SK-N-SH (cell line): ENCODE measurements around the gene MET. TPM values are rescaled to one million over a fixed set of nuclear protein-coding genes. Genes with fewer than 3 reads are reported as not detected.

Experiments used
- CTCF ChIA-PET: fragments of 300-600, 350-600 bp; formaldehyde crosslinking; extraction: SDS; loops from one replicate; lab custom pipeline; 2021; lab: Yijun Ruan, JAX
- POLR2A ChIA-PET: fragments of 350-600 bp; sonication (Branson Sonifier 250); formaldehyde crosslinking; extraction: SDS; loops from one replicate; lab custom pipeline; 2020; ENCODE audit warnings: antibody characterized with exemption, inconsistent platforms; lab: Yijun Ruan, JAX
- DNase-seq: peaks from one replicate; pipeline ENCODE4 v3.0.0; 2012
- H2AFZ ChIP-seq: fragments of 200-600 bp; sonication (generic); 2 replicates; pipeline ENCODE4 v1.8.1; 2016; ENCODE audit warnings: antibody characterized with exemption, mild to moderate bottlenecking, low read depth
- H3F3A ChIP-seq: fragments of 200-600 bp; sonication (generic); replicated peaks from 2 replicates; pipeline ENCODE3; 2016; ENCODE audit warnings: antibody characterized with exemption, mild to moderate bottlenecking; ENCODE audit not compliant: insufficient read depth
- H3K27ac ChIP-seq, 2 experiments: fragments of 200-500 bp in 1 of 2; fragments of 200-600 bp in 1 of 2; sonication (Bioruptor generic) in 1 of 2; sonication (generic), shearing (Covaris generic) in 1 of 2; 2 replicates each; pipeline versions ENCODE4 v1.5.1 to v1.6.1; 2014 to 2016; ENCODE audit warnings: low read depth in 2 of 2, inconsistent platforms in 1 of 2, low read length in 1 of 2, mild to moderate bottlenecking in 1 of 2, mixed read lengths in 1 of 2
- H3K27me3 ChIP-seq: fragments of 200-600 bp; sonication (generic), shearing (Covaris generic); 2 replicates; pipeline ENCODE4 v1.6.1; 2016; ENCODE audit warnings: mixed run types; ENCODE audit not compliant: insufficient read depth
- H3K36me3 ChIP-seq, 2 experiments: fragments of 200-500 bp in 1 of 2; fragments of 200-600 bp in 1 of 2; sonication (Bioruptor generic) in 1 of 2; sonication (generic) in 1 of 2; replicated peaks in 1 of 2; 2 replicates each; pipeline versions ENCODE3 to v1.5.1; 2014 to 2016; ENCODE audit warnings: low read length in 1 of 2, mild to moderate bottlenecking in 1 of 2; ENCODE audit not compliant: insufficient read depth in 2 of 2, control insufficient read depth in 1 of 2
- H3K4me1 ChIP-seq, 2 experiments: fragments of 200-500 bp in 1 of 2; fragments of 200-600 bp in 1 of 2; sonication (Bioruptor generic) in 1 of 2; sonication (generic), shearing (Covaris generic) in 1 of 2; 2 replicates each; pipeline versions ENCODE4 v1.5.1 to v1.6.1; 2014 to 2016; ENCODE audit warnings: low read depth in 1 of 2, low read length in 1 of 2, mixed run types in 1 of 2; ENCODE audit not compliant: insufficient read depth in 2 of 2, control insufficient read depth in 1 of 2
- H3K4me2 ChIP-seq: fragments of 200-600 bp; sonication (generic), shearing (Covaris generic); 2 replicates; pipeline ENCODE4 v1.6.1; 2017; ENCODE audit warnings: mixed run types
- H3K4me3 ChIP-seq, 2 experiments: fragments of 200-500 bp in 1 of 2; fragments of 200-600 bp in 1 of 2; sonication (Bioruptor generic) in 1 of 2; sonication (generic), shearing (Covaris generic) in 1 of 2; 2 replicates each; pipeline versions ENCODE4 v1.5.1 to v1.8.1; 2014 to 2016; ENCODE audit warnings: low read depth in 2 of 2, inconsistent platforms in 1 of 2, low read length in 1 of 2, mild to moderate bottlenecking in 1 of 2, mixed read lengths in 1 of 2, moderate library complexity in 1 of 2
- H3K79me2 ChIP-seq: fragments of 200-600 bp; sonication (generic); 2 replicates; pipeline ENCODE4 v1.8.1; 2017; ENCODE audit warnings: mild to moderate bottlenecking; ENCODE audit not compliant: insufficient read depth
- H3K9ac ChIP-seq: fragments of 200-600 bp; sonication (generic); 2 replicates; pipeline ENCODE4 v1.6.1; 2017; ENCODE audit warnings: mixed run types
- H3K9me2 ChIP-seq: fragments of 200-600 bp; sonication (generic); 2 replicates; pipeline ENCODE4 v1.6.1; 2017; ENCODE audit warnings: mixed run types
- H3K9me3 ChIP-seq: fragments of 200-600 bp; sonication (generic); 2 replicates; pipeline ENCODE4 v1.6.1; 2017; ENCODE audit warnings: mixed run types, mild to moderate bottlenecking, moderate library complexity
- H4K20me1 ChIP-seq: fragments of 200-600 bp; sonication (generic); 2 replicates; pipeline ENCODE4 v1.6.1; 2017; ENCODE audit warnings: mild to moderate bottlenecking, mixed run types; ENCODE audit not compliant: insufficient read depth
- ELF1 ChIP-seq: IDR thresholded peaks from 2 replicates; pipeline ENCODE4 v1.4.0; 2012
- FOXM1 ChIP-seq: IDR thresholded peaks from 2 replicates; pipeline ENCODE4 v1.4.0; 2012; ENCODE audit warnings: low read depth, mild to moderate bottlenecking
- IRF3 ChIP-seq: fragments of 150-350 bp; IDR thresholded peaks from 2 replicates; pipeline ENCODE4 v1.6.1; 2016; ENCODE audit warnings: mild to moderate bottlenecking, low read depth, low read length
- MEF2A ChIP-seq: IDR thresholded peaks from 2 replicates; pipeline ENCODE4 v1.4.0; 2012; ENCODE audit warnings: low read depth, borderline replicate concordance
- MXI1 ChIP-seq: IDR thresholded peaks from 2 replicates; pipeline ENCODE4 v1.6.1; 2012; ENCODE audit warnings: mild to moderate bottlenecking, low read depth, low read length, improper control_type of control experiment
- NFIC ChIP-seq: IDR thresholded peaks from 2 replicates; pipeline ENCODE4 v1.4.0; 2012; ENCODE audit warnings: borderline replicate concordance
- NRF1 ChIP-seq: IDR thresholded peaks from 2 replicates; pipeline ENCODE4 v1.6.1; 2012; ENCODE audit warnings: low read depth, mild to moderate bottlenecking, low read length
- POLR2AphosphoS5 ChIP-seq: IDR thresholded peaks from 2 replicates; pipeline ENCODE4 v1.6.1; 2012; ENCODE audit warnings: low read depth, low read length
- RAD21 ChIP-seq: IDR thresholded peaks from 2 replicates; pipeline ENCODE4 v1.6.1; 2012; ENCODE audit warnings: mild to moderate bottlenecking, low read length
- REST ChIP-seq: IDR thresholded peaks from 2 replicates; pipeline ENCODE4 v1.6.1; 2012; ENCODE audit warnings: mild to moderate bottlenecking, low read depth, low read length, moderate library complexity
- RFX5 ChIP-seq: IDR thresholded peaks from 2 replicates; pipeline ENCODE4 v1.6.1; 2012; ENCODE audit warnings: mild to moderate bottlenecking, improper control_type of control experiment, low read length
- RXRA ChIP-seq: IDR thresholded peaks from 2 replicates; pipeline ENCODE4 v1.4.0; 2012; ENCODE audit warnings: low read depth, mild to moderate bottlenecking, borderline replicate concordance
- SMC3 ChIP-seq: IDR thresholded peaks from 2 replicates; pipeline ENCODE4 v1.6.1; 2012; ENCODE audit warnings: low read depth, low read length, improper control_type of control experiment
- TAF1 ChIP-seq: IDR thresholded peaks from 2 replicates; pipeline ENCODE4 v1.6.1; 2012; ENCODE audit warnings: low read depth, mild to moderate bottlenecking, low read length, moderate library complexity, borderline replicate concordance
- TCF12 ChIP-seq: IDR thresholded peaks from 2 replicates; pipeline ENCODE4 v1.4.0; 2012
- TEAD4 ChIP-seq: IDR thresholded peaks from 2 replicates; pipeline ENCODE4 v1.4.0; 2012; ENCODE audit warnings: mild to moderate bottlenecking, borderline replicate concordance; ENCODE audit not compliant: insufficient read depth
- YY1 ChIP-seq: IDR thresholded peaks from 2 replicates; pipeline ENCODE4 v1.4.0; 2012; ENCODE audit warnings: low read depth, mild to moderate bottlenecking
- ZBTB33 ChIP-seq: IDR thresholded peaks from 2 replicates; pipeline ENCODE4 v1.4.0; 2012; ENCODE audit warnings: low read depth, borderline replicate concordance
- WGBS: methylation state at CpG from one replicate; pipeline ENCODE4 v1.1.6; 2017; ENCODE audit warnings: low lambda C conversion rate; 5-methylcytosine and 5-hydroxymethylcytosine counted together
- polyA plus RNA-seq, 3 experiments: library from polyadenylated mRNA; depleted of rRNA; stranded (reverse); fragments of >200 nt; gene quantifications; 2 replicates each; pipeline ENCODE4 v1.2.3, GENCODE V29; 2012
- TF ChIP-seq, protein P1 (sequence below): IDR thresholded peaks from 2 replicates; pipeline ENCODE4 v1.4.0; 2012; ENCODE audit warnings: low read depth
- TF ChIP-seq, protein P2 (sequence below): fragments of 200-600 bp; sonication (generic); IDR thresholded peaks from 2 replicates; pipeline ENCODE4 v1.6.1; 2017; ENCODE audit warnings: antibody characterized with exemption, mild to moderate bottlenecking, moderate library complexity

MET gene
- polyA plus RNA-seq, 1 of the 3 experiments (the other 2 are of a cell fraction) = 38.7 TPM

DNA sequence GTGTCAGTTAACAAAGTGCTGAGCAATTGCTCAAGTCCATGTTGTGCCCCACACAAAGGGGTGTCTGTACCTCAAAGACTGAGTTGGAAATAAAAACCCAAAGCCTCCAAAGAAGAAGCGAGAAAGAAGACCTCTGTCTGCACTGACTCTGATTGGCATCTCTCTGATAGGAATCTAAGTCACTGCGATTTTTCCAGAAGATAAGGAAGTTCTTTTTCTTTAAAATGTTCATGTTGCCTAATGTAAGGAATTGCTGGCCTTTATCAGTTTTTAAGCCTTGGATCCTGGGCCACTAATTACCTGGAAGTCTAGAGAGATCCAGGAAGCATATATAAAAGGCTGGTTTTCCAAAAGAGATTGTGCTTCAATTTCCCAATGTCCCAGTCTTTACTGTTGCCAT is 24.1 kb upstream of the MET start:
- Histone ChIP-seq H3K4me1 (no peaks in the 10 kb centered on the region), H3K9me3 (no peaks in the 10 kb centered on the region), H3K27ac (no peak overlapping the region), H3K27me3 (no peaks in the 10 kb centered on the region; the same call in 1 of the 2 replicates), H3K9me2 (no peaks in the 10 kb centered on the region), H3K4me3 (no peak overlapping the region), H3K9ac (no peak overlapping the region), H2AFZ (no peak overlapping the region), H4K20me1 (no peaks in the 10 kb centered on the region), H3K36me3 (no peaks in the 10 kb centered on the region), H3K4me2 (no peak overlapping the region), H3F3A (no peaks in the 10 kb centered on the region), H3K79me2 (no peaks in the 10 kb centered on the region)
- TF ChIP-seq RFX5 = no peak
- TF ChIP-seq RXRA = no peak
- TF ChIP-seq NFIC = no peak
- no peak for TF ChIP-seq TCF12
- TF ChIP-seq YY1 = no peak
- TF ChIP-seq MEF2A = no peak
- TF ChIP-seq, protein P1, sequence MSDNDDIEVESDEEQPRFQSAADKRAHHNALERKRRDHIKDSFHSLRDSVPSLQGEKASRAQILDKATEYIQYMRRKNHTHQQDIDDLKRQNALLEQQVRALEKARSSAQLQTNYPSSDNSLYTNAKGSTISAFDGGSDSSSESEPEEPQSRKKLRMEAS = no peak
- TF ChIP-seq, protein P2, sequence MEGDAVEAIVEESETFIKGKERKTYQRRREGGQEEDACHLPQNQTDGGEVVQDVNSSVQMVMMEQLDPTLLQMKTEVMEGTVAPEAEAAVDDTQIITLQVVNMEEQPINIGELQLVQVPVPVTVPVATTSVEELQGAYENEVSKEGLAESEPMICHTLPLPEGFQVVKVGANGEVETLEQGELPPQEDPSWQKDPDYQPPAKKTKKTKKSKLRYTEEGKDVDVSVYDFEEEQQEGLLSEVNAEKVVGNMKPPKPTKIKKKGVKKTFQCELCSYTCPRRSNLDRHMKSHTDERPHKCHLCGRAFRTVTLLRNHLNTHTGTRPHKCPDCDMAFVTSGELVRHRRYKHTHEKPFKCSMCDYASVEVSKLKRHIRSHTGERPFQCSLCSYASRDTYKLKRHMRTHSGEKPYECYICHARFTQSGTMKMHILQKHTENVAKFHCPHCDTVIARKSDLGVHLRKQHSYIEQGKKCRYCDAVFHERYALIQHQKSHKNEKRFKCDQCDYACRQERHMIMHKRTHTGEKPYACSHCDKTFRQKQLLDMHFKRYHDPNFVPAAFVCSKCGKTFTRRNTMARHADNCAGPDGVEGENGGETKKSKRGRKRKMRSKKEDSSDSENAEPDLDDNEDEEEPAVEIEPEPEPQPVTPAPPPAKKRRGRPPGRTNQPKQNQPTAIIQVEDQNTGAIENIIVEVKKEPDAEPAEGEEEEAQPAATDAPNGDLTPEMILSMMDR = no peak
- no peak for TF ChIP-seq SMC3
- no peak for TF ChIP-seq MXI1
- no peak for TF ChIP-seq TAF1
- no peak for TF ChIP-seq TEAD4
- TF ChIP-seq IRF3 = no peak
- no peak for TF ChIP-seq POLR2AphosphoS5
- no peak for TF ChIP-seq NRF1
- no peak for TF ChIP-seq FOXM1
- no peak for TF ChIP-seq ZBTB33
- no peak for TF ChIP-seq ELF1
- no peak for TF ChIP-seq RAD21
- no peak for TF ChIP-seq REST
- 10% methylated on average over 2 of the region's 2 CpGs for WGBS
- POLR2A ChIA-PET = no interaction called here
- no peak for DNase-seq
- CTCF ChIA-PET = no interaction called here
